Chondrocyte (in vitro differentiated cells): ENCODE measurements around the gene TBC1D12. TPM values are rescaled to one million over a fixed set of nuclear protein-coding genes. Genes with fewer than 3 reads are reported as not detected.

ENCODE experiments used
- DNase-seq: peaks from one replicate; pipeline ENCODE4 v3.0.0; 2021; ENCODE audit warnings: mixed read lengths, low spot score
- H3K27ac Mint-ChIP-seq: one replicate; pipeline ENCODE4 v1.8.0; 2021; ENCODE audit warnings: mild to moderate bottlenecking, moderate library complexity, mixed read lengths; ENCODE audit not compliant: unreplicated experiment
- H3K27me3 Mint-ChIP-seq: 2 replicates; pipeline ENCODE4 v1.8.0; 2021; ENCODE audit warnings: low read depth, mixed read lengths
- H3K36me3 Mint-ChIP-seq: 2 replicates; pipeline ENCODE4 v1.8.0; 2021; ENCODE audit warnings: low read depth, mixed read lengths
- H3K4me1 Mint-ChIP-seq: 2 replicates; pipeline ENCODE4 v1.8.0; 2021; ENCODE audit warnings: low read depth, mild to moderate bottlenecking, mixed read lengths
- H3K4me3 Mint-ChIP-seq: one replicate; pipeline ENCODE4 v1.8.0; 2021; ENCODE audit warnings: mild to moderate bottlenecking, moderate library complexity, mixed read lengths; ENCODE audit not compliant: unreplicated experiment
- H3K9me3 Mint-ChIP-seq: 2 replicates; pipeline ENCODE4 v1.8.0; 2021; ENCODE audit warnings: low read depth, mixed read lengths
- total RNA-seq: library from RNA; stranded (reverse); gene quantifications from 3 replicates; pipeline ENCODE4 v1.2.1, GENCODE V29; 2021
- TF ChIP-seq, protein P1 (sequence below): fragments of 200-600 bp; sonication (generic); IDR thresholded peaks from 2 replicates; pipeline ENCODE4 v1.5.0; 2021; ENCODE audit warnings: antibody characterized with exemption, mild to moderate bottlenecking, moderate library complexity

Gene TBC1D12
- total RNA-seq, 1 donor from 2014 or later, result 26.3 TPM

DNA sequence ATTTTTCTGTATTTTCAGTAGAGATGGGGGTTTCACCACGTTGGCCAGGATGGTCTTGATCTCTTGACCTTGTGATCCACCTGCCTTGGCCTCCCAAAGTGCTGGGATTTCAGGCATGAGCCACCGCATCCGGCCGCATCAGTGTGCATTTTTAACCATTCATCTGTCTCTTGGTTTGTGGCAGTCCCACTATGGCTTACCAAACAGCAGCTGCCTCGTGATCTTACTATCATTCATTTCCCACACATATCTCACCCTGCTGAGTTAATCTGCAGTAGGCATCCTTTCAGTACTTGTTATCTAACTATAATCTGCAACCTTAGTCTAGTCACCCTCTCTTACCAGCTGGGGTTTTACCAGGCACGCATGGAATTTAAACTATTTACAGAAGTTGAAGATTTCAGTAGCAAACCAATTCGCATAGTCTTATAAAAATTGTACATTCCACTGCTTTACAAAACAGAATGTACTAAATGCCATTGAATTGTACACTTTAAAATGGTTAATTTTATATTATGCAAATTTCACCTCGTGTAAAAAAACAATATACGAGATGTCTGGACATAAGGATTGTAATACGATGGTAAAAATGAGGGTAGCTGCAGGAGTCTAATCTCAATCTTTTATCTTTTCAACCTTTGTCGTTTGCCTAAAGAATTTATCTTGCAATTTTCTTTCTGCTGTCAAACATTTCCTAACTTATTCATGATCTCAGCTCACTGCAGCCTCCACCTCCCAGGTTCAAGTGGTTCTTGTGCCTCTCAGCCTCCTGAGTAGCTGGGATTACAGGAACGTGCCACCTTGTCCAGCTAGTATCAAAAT, 4.6 kb upstream of the TBC1D12 start:
- peaks cover 19% of the 10 kb centered on the region for H3K4me1 Mint-ChIP-seq
- TF ChIP-seq, protein P1, sequence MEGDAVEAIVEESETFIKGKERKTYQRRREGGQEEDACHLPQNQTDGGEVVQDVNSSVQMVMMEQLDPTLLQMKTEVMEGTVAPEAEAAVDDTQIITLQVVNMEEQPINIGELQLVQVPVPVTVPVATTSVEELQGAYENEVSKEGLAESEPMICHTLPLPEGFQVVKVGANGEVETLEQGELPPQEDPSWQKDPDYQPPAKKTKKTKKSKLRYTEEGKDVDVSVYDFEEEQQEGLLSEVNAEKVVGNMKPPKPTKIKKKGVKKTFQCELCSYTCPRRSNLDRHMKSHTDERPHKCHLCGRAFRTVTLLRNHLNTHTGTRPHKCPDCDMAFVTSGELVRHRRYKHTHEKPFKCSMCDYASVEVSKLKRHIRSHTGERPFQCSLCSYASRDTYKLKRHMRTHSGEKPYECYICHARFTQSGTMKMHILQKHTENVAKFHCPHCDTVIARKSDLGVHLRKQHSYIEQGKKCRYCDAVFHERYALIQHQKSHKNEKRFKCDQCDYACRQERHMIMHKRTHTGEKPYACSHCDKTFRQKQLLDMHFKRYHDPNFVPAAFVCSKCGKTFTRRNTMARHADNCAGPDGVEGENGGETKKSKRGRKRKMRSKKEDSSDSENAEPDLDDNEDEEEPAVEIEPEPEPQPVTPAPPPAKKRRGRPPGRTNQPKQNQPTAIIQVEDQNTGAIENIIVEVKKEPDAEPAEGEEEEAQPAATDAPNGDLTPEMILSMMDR, result no peak
- H3K36me3 Mint-ChIP-seq, result no peaks in the 10 kb centered on the region
- DNase-seq, result no peak
- no peaks in the 10 kb centered on the region for H3K9me3 Mint-ChIP-seq
- no peak overlapping the region for H3K4me3 Mint-ChIP-seq
- H3K27me3 Mint-ChIP-seq, result no peaks in the 10 kb centered on the region
- peak overlapping the region; percentile 41 for H3K27ac Mint-ChIP-seq

DNA sequence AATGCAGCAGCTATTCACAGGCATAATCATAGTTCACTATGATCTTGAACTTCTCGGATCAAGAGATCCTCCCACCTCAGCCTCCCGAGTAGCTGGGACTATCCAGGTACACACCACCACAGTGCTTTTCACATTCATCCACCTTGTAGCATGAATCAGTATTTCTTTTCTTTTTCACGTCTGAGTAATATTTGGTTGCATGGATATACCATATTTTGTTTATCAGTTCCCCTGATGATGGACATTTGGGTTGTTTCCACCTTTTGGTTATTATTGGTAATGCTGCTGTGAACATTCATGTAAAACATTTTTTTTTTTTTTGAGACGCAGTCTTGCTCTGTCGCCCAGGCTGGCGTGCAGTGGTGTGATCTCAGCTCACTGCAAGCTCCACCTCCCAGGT, 3.6 kb upstream of the TBC1D12 start:
- Mint-ChIP-seq H3K36me3 (no peaks in the 10 kb centered on the region), H3K27me3 (no peaks in the 10 kb centered on the region), H3K4me1 (peaks cover 19% of the 10 kb centered on the region)

DNA sequence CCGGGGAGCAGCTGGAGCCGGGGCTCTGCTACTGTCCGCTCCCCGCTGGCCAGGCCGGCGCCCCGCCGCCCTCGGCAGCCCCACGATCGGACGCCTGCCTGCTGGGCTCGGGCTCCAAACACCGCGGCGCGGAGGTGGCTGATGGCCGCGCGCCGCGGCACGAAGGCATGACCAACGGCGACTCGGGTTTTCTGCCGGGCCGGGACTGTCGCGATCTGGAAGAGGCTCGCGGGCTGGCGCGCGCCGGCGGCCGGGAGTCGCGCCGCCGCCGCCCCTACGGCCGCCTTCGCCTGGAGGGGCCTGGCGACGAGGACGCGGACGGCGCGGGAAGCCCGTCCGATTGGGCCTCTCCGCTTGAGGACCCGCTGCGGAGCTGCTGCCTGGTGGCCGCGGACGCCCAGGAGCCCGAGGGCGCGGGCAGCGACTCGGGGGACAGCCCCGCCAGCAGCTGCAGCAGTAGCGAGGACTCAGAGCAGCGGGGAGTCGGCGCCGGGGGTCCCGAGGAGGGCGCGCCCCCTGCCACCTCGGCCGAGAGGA, 570 bp downstream of the TBC1D12 start:
- Mint-ChIP-seq H3K4me1 (peaks cover 46% of the 10 kb centered on the region), H3K9me3 (no peaks in the 10 kb centered on the region), H3K36me3 (no peaks in the 10 kb centered on the region), H3K27ac (no peak overlapping the region), H3K27me3 (no peaks in the 10 kb centered on the region), H3K4me3 (peak overlapping the region; percentile 90)
- TF ChIP-seq, protein P1, result no peak
- no peak for DNase-seq

More for the DNA sequence above, 3.6 kb upstream of the TBC1D12 start:
- Mint-ChIP-seq H3K4me3 (no peak overlapping the region), H3K27ac (no peak overlapping the region), H3K9me3 (no peaks in the 10 kb centered on the region)
- TF ChIP-seq, protein P1, result no peak
- DNase-seq, result no peak

DNA sequence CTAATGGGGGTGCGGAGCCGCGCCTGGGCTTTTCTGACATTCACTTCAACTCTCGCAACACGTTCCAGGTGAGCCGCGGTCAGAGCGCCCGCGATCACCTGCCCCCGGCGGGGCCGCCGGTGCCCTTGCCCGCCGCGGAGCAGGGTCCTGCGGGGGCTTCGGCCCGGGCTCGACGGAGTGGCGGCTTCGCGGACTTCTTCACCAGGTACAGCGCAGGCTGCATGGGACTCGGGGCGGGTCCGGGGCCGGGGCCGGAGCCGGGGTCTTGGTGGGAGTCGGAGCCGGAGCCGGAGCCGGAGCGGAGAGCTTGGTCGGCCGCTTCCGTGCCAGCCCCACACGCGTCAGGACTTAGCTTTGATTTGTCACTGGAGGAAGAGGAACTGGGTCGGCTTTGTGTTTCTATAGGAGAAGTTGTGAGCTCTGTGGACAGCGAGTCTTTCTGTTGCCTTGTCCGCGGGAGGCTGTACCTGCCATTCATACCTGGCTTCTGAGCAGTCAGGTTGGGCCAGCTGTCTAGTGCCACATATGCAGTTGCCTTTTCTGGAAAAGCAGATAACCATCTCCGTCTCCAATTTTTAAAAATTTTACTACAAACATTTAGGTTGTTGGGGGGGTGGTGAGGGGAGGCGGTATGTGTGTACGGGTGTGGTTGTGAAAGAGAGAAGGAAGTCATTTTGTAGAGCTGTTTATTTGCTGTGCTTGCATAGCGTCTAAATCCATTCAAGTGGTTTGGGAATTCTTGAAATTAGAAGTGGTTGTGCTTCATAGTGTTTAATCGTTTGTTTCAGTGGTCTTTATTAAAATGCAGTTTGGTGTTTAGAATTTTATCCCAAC, 1.3 kb downstream of the TBC1D12 start:
- Mint-ChIP-seq H3K27ac (peak overlapping the region; percentile 91), H3K4me1 (peaks cover 46% of the 10 kb centered on the region), H3K9me3 (no peaks in the 10 kb centered on the region), H3K27me3 (no peaks in the 10 kb centered on the region), H3K4me3 (peak overlapping the region; percentile 90), H3K36me3 (no peaks in the 10 kb centered on the region)
- TF ChIP-seq, protein P1, result no peak
- DNase-seq, result no peak

DNA sequence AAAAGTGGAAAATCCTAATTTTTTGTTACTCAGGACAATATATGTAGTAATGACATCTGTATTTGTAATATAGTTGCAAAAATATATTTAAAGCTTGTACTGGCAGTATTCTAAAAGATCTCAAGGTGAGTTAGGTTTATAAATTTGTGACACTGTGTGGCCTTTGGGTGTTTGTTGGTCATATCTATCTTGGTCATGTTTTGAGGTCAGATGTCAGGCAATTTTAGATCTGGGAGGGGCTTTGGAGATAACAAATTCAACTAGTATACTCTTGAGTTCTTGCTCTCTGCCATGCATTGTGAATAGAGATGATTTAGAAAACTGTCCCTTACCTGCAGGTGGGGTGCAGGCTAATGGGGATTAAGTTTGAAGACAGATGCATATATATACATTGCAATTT, 3.1 kb downstream of the TBC1D12 start:
- Mint-ChIP-seq H3K9me3 (no peaks in the 10 kb centered on the region), H3K27me3 (no peaks in the 10 kb centered on the region), H3K27ac (peak overlapping the region; percentile 19), H3K4me1 (peaks cover 60% of the 10 kb centered on the region), H3K4me3 (peak overlapping the region; percentile 90), H3K36me3 (no peaks in the 10 kb centered on the region)
- TF ChIP-seq, protein P1, result no peak
- DNase-seq, result no peak
